Thyroid gland (tissue), 4 donors: Measurements from ENCODE around the gene TNFSF8. TPM values are rescaled to one million over a fixed set of nuclear protein-coding genes. Genes with fewer than 3 reads are reported as not detected.

Experiments
- DNase-seq, 2 donors: peaks; one replicate each; pipeline ENCODE4 v3.0.0-alpha.2; 2019
- H3K27ac ChIP-seq, 3 donors: fragments of 200-600 bp; sonication (generic); 1 replicate in 2 of 3; 2 replicates in 1 of 3; pipeline ENCODE4 v1.5.1; 2016 to 2019; ENCODE audit warnings: mild to moderate bottlenecking in 1 of 3, moderate library complexity in 1 of 3
- H3K27me3 ChIP-seq: fragments of 200-600 bp; sonication (generic); one replicate; pipeline ENCODE4 v1.5.1; 2019
- H3K36me3 ChIP-seq, 2 donors: fragments of 200-600 bp; sonication (generic); one replicate each; pipeline ENCODE4 v1.5.1; 2016 to 2019
- H3K4me1 ChIP-seq, 2 donors: fragments of 200-600 bp; sonication (generic); one replicate each; pipeline ENCODE4 v1.5.1; 2017 to 2019
- H3K4me3 ChIP-seq, 3 donors: fragments of 200-600 bp; sonication (generic); replicated peaks in 1 of 3; 1 replicate in 2 of 3; 2 replicates in 1 of 3; pipeline ENCODE4 v1.5.1; 2016; ENCODE audit warnings: mild to moderate bottlenecking in 1 of 3
- H3K9me3 ChIP-seq: fragments of 200-600 bp; sonication (generic); one replicate; pipeline ENCODE4 v1.5.1; 2017
- POLR2A ChIP-seq, 2 donors: fragments of 450-650 bp; IDR thresholded peaks; one replicate each; pipeline ENCODE4 v1.6.1; 2017; ENCODE audit warnings: antibody characterized with exemption in 2 of 2, mild to moderate bottlenecking in 2 of 2, moderate library complexity in 1 of 2
- WGBS, 2 donors: methylation state at CpG; one replicate each; pipeline ENCODE4 v1.1.5; 2017; 5-methylcytosine and 5-hydroxymethylcytosine counted together
- intact Hi-C: fragments of 100-400 bp; cut with DNase I; formaldehyde crosslinking; loops from one replicate; pipeline ENCODE4 v1.15.1; 2023
- total RNA-seq, 4 donors: library from RNA; depleted of rRNA; stranded (reverse); fragments of >200 nt; gene quantifications; one replicate each; pipeline ENCODE4 v1.2.3, GENCODE V29; 2016
- TF ChIP-seq, protein P1 (sequence below), 6 experiments: fragments of 200-600 bp in 3 of 6; fragments of 450-650 bp in 3 of 6; sonication (generic) in 3 of 6; IDR thresholded peaks; one replicate each; pipeline ENCODE4 v1.5.1; 2016 to 2019; ENCODE audit warnings: antibody characterized with exemption in 6 of 6, mild to moderate bottlenecking in 2 of 6, inconsistent platforms in 1 of 6, moderate library complexity in 1 of 6

Gene TNFSF8
- total RNA-seq, 4 donors from 2014 or later = 1.3 to 4.2 (median 2.1) TPM

GRCh38 chr9:114893221-114894010 is 37.0 kb downstream of the TNFSF8 start:
- no peak overlapping the region for H3K4me3 ChIP-seq
- H3K36me3 ChIP-seq = no peaks in the 10 kb centered on the region
- peaks cover 9 to 25% of the 10 kb centered on the region in 2 donors for H3K4me1 ChIP-seq
- WGBS, 2 donors = 86 to 88% methylated on average over 4 of the region's 4 CpGs
- H3K27me3 ChIP-seq = no peaks in the 10 kb centered on the region
- H3K9me3 ChIP-seq = no peaks in the 10 kb centered on the region
- no peak for DNase-seq
- no peak for TF ChIP-seq POLR2A (IDR thresholded peaks at IDR 0.05)
- TF ChIP-seq, protein P1, sequence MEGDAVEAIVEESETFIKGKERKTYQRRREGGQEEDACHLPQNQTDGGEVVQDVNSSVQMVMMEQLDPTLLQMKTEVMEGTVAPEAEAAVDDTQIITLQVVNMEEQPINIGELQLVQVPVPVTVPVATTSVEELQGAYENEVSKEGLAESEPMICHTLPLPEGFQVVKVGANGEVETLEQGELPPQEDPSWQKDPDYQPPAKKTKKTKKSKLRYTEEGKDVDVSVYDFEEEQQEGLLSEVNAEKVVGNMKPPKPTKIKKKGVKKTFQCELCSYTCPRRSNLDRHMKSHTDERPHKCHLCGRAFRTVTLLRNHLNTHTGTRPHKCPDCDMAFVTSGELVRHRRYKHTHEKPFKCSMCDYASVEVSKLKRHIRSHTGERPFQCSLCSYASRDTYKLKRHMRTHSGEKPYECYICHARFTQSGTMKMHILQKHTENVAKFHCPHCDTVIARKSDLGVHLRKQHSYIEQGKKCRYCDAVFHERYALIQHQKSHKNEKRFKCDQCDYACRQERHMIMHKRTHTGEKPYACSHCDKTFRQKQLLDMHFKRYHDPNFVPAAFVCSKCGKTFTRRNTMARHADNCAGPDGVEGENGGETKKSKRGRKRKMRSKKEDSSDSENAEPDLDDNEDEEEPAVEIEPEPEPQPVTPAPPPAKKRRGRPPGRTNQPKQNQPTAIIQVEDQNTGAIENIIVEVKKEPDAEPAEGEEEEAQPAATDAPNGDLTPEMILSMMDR (IDR thresholded peaks at IDR 0.05) = no peak
- no peak overlapping the region for H3K27ac ChIP-seq
- intact Hi-C loops = no loop called here

DNA sequence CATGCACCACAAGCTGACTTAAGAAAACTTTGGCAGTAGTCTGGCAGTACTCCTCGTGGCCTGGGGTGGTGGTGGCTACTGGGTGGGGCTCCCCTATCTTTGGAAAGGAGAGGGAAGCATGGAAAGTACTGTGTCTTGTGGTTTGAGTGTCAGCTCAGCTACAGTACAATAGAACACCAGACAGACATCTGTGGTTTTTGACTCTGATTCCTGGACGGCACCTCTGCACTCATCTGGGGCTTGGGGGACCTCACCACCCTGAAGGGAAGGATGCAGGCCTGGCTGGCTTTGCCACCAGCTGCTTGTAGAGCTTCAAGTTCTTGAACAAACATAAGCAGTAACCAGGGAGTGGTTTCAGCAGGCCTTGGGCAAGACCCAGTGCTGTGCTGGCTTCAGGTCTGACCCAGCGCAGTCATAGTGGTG is 40.6 kb downstream of the TNFSF8 start:
- H3K4me3 ChIP-seq = no peak overlapping the region
- intact Hi-C loops = no loop called here
- peaks cover 14 to 15% of the 10 kb centered on the region in 2 donors for H3K4me1 ChIP-seq
- WGBS, 2 donors = 66 to 89% methylated on average over 2 to 3 of the region's 3 CpGs
- no peaks in the 10 kb centered on the region for H3K36me3 ChIP-seq
- H3K27ac ChIP-seq = peak overlapping the region in 2 of 3 donors; percentile 53 to 61
- DNase-seq = peak in 1 of 2 donors; percentile 18
- no peaks in the 10 kb centered on the region for H3K9me3 ChIP-seq
- no peaks in the 10 kb centered on the region for H3K27me3 ChIP-seq
- TF ChIP-seq, protein P1 (IDR thresholded peaks at IDR 0.05) = no peak
- no peak for TF ChIP-seq POLR2A (IDR thresholded peaks at IDR 0.05)

GRCh38 chr9:114888607-114889006 is 41.8 kb downstream of the TNFSF8 start:
- H3K27ac ChIP-seq = peak overlapping the region; percentile 52 to 61 (median 53)
- H3K27me3 ChIP-seq = no peaks in the 10 kb centered on the region
- no peaks in the 10 kb centered on the region for H3K36me3 ChIP-seq
- peaks cover 14 to 15% of the 10 kb centered on the region in 2 donors for H3K4me1 ChIP-seq
- H3K9me3 ChIP-seq = no peaks in the 10 kb centered on the region
- DNase-seq = peak; percentile 85 to 86
- TF ChIP-seq POLR2A (IDR thresholded peaks at IDR 0.05) = no peak
- TF ChIP-seq, protein P1 (IDR thresholded peaks at IDR 0.05) = no peak
- H3K4me3 ChIP-seq = no peak overlapping the region
- intact Hi-C loops = no loop called here
- 32 to 37% methylated on average over 4 of the region's 4 CpGs for WGBS, 2 donors

DNA sequence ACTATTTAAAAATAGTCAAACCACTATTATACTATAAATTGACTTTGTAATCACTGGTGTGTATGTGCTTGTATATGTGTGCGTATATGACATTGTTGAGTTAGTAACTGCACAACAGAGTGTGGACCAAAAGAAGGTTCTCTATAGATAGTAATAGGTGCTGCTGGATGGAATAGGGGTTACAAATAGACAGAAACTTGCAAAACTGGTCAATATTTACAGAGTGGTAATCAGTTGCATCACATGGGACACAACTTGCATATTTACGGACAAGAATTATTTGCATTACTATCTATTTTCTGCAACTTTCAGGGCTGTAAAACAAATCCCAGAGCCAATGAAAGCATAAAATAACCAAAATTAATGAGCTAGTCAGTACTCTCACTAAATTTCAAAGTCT is 42.4 kb downstream of the TNFSF8 start:
- H3K4me3 ChIP-seq = no peak overlapping the region
- no peak for DNase-seq
- peaks cover 14 to 15% of the 10 kb centered on the region in 2 donors for H3K4me1 ChIP-seq
- no peaks in the 10 kb centered on the region for H3K27me3 ChIP-seq
- no peaks in the 10 kb centered on the region for H3K36me3 ChIP-seq
- intact Hi-C loops = no loop called here
- H3K9me3 ChIP-seq = no peaks in the 10 kb centered on the region
- 94 to 98% methylated on average over 2 of the region's 2 CpGs for WGBS, 2 donors
- no peak for TF ChIP-seq POLR2A (IDR thresholded peaks at IDR 0.05)
- TF ChIP-seq, protein P1 (IDR thresholded peaks at IDR 0.05) = no peak
- peak overlapping the region in 1 of 3 donors; percentile 53 for H3K27ac ChIP-seq

DNA sequence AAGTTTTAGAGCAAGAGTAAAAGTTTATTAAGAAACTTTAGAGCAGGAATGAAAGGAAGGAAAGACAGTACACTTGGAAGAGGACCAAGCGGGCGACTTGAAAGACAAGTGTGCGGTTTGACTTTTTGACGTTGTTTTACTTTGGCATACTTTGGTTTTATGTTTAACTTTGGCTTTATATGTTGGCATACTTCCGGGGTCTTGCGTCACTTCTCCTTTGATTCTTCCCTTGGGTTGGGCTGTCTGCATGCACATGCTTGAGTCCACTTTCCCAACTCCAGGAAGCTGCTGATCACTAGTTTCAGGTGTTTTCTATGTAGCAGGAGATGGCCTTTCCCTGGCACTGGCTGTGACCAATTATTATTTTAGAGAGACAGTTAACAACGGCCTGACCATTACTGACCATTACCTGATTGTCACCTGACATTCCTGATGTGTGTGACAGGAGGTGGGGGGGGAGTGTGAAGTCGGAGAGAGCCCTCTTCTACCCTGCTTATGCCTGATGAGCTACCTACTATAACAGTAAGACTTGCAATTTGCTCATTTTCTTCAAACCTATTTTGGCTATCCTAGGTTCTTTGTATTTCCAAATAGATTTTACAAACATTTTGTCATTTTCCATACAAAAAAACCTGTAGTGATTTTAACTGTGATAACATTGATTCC is 45.5 kb downstream of the TNFSF8 start:
- DNase-seq = no peak
- no peak for TF ChIP-seq POLR2A (IDR thresholded peaks at IDR 0.05)
- TF ChIP-seq, protein P1 (IDR thresholded peaks at IDR 0.05) = no peak
- intact Hi-C loops = no loop called here
- H3K27ac ChIP-seq = no peak overlapping the region
- H3K36me3 ChIP-seq = no peaks in the 10 kb centered on the region
- H3K4me3 ChIP-seq = no peak overlapping the region
- no peaks in the 10 kb centered on the region for H3K9me3 ChIP-seq
- WGBS, 2 donors = 68 to 72% methylated on average over 8 of the region's 8 CpGs
- H3K27me3 ChIP-seq = no peaks in the 10 kb centered on the region
- peaks cover 14% of the 10 kb centered on the region in 2 donors for H3K4me1 ChIP-seq
